Body of pancreas (tissue), 4 donors: ENCODE results near the gene GAB2. TPM values are rescaled to one million over a fixed set of nuclear protein-coding genes. Genes with fewer than 3 reads are reported as not detected.

ENCODE experiments used
- ATAC-seq: fragments of 150-250 bp; one replicate; pipeline ENCODE4 v1.9.1; 2016
- DNase-seq, 4 donors: peaks; one replicate each; pipeline ENCODE4 v3.0.0-alpha.2; 2019
- H3K27ac ChIP-seq, 4 donors: fragments of 200-600 bp; sonication (generic); 1 replicate in 3 of 4; 2 replicates in 1 of 4; pipeline versions ENCODE4 v1.5.1 to v1.6.1; 2016 to 2019; ENCODE audit warnings: mild to moderate bottlenecking in 1 of 4, mixed read lengths in 1 of 4, moderate library complexity in 1 of 4
- H3K27me3 ChIP-seq, 2 donors: fragments of 200-600 bp; sonication (generic); one replicate each; pipeline ENCODE4 v1.6.0; 2016; ENCODE audit warnings: mild to moderate bottlenecking in 1 of 2
- H3K36me3 ChIP-seq, 2 donors: fragments of 200-600 bp; sonication (generic); replicated peaks in 1 of 2; 2 replicates each; pipeline ENCODE4 v1.5.1; 2016; ENCODE audit warnings: low read depth in 2 of 2; ENCODE audit not compliant: insufficient read depth in 1 of 2
- H3K4me1 ChIP-seq: fragments of 200-600 bp; sonication (generic); one replicate; pipeline ENCODE4 v1.6.0; 2016
- H3K4me3 ChIP-seq, 2 donors: fragments of 200-600 bp; sonication (generic); 1 replicate in 1 of 2; 2 replicates in 1 of 2; pipeline ENCODE4 v1.5.1; 2016 to 2019
- H3K9me3 ChIP-seq, 3 donors: fragments of 200-600 bp; sonication (generic); 1 replicate in 2 of 3; 2 replicates in 1 of 3; pipeline ENCODE4 v1.5.1; 2016
- CTCF ChIP-seq, 7 experiments: fragments of 450-650 bp in 4 of 7; fragments of 200-600 bp in 3 of 7; sonication (generic) in 3 of 7; IDR thresholded peaks; one replicate each; pipeline ENCODE4 v1.5.1; 2016 to 2019; ENCODE audit warnings: antibody characterized with exemption in 7 of 7
- POLR2A ChIP-seq, 3 donors: fragments of 450-650 bp; IDR thresholded peaks; one replicate each; pipeline ENCODE4 v1.6.1; 2016; ENCODE audit warnings: antibody characterized with exemption in 3 of 3, mild to moderate bottlenecking in 2 of 3
- WGBS, 2 donors: methylation state at CpG; one replicate each; pipeline ENCODE4 v1.1.5; 2017; 5-methylcytosine and 5-hydroxymethylcytosine counted together
- intact Hi-C: fragments of 100-400 bp; cut with DNase I; formaldehyde crosslinking; loops from one replicate; pipeline ENCODE4 v1.15.1; 2023
- total RNA-seq, 2 donors: library from RNA; depleted of rRNA; stranded (reverse); fragments of >200 nt; gene quantifications; one replicate each; pipeline ENCODE4 v1.1.0, GENCODE V29; 2016

Gene GAB2
- total RNA-seq, 2 donors from 2014 or later, result 6.9 to 16.9 TPM

DNA sequence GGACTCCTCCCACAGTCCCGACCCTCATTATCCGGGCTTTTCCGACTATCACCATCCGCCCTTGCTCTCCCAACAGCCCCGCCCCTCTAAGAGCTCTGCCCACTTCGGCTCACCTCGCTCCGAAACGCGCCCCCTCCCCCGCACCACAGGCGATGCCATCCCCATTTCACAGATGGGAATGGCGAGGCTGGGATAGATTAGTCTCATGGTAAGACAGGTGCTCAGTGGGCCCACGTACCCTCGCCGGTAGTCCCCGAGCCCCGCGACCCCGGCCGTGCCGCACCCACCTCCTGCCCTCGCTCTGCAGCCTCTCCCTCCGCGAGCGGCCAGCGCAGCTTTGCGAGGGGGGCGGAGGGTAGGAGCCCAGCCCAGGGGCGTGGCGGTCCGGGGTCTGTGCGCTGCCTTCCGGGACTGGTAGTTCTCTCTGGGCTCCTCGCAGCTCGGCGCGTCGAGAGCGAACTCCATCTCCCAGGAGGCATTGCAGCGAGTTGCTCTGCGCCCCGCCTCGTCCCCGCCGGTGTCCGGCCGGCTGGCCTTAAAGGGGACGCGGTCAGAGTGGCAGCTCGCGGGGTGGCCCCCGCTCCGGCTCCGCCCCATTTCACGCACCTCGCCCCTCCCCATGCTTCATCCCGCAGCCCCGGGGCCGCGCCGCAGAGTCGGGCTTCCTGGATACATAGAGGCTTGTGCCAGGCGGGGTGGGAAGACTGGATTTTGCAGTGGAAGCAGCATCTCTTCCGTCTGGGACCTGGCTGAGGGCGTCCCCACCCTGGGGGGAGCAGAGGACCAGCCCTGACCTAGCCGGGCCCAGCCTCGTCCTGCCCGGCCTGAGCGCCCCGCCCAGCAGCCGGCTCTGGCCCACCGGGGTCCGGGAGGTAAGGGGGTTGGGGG is 229.1 kb downstream of the GAB2 start, which contains the start of the genes KCTD21 and USP35:
TSS of gene KCTD21 (minus strand) at position 341 of the 888 bp plus-strand sequence. CDS start 14,072 bp downstream, outside the sequence.
TSS of gene USP35 (plus strand) at position 634 of the 888 bp plus-strand sequence. CDS start 7,327 bp downstream, outside the sequence.
- peak within 1 kb of the TSS; percentile 32 to 79 (median 58) for H3K27ac ChIP-seq
- no peak for TF ChIP-seq CTCF (IDR thresholded peaks at IDR 0.05)
- TF ChIP-seq POLR2A (IDR thresholded peaks at IDR 0.05), result peak in 2 of 3 donors; percentile 62 to 70
- peak within 1 kb of the TSS; percentile 96 for H3K4me3 ChIP-seq
- H3K4me1 ChIP-seq, result peaks cover 53% of the 10 kb centered on the region
- ATAC-seq (peak; percentile 93), DNase-seq (peak; percentile 96 to 98 (median 96))
- no peaks in the 10 kb centered on the region for H3K36me3 ChIP-seq
- no peaks in the 10 kb centered on the region for H3K27me3 ChIP-seq
- H3K9me3 ChIP-seq, result no peaks in the 10 kb centered on the region
- WGBS, 2 donors, result 1% methylated on average over 20 to 61 of the region's 74 CpGs
- intact Hi-C loops, result no loop called here

DNA sequence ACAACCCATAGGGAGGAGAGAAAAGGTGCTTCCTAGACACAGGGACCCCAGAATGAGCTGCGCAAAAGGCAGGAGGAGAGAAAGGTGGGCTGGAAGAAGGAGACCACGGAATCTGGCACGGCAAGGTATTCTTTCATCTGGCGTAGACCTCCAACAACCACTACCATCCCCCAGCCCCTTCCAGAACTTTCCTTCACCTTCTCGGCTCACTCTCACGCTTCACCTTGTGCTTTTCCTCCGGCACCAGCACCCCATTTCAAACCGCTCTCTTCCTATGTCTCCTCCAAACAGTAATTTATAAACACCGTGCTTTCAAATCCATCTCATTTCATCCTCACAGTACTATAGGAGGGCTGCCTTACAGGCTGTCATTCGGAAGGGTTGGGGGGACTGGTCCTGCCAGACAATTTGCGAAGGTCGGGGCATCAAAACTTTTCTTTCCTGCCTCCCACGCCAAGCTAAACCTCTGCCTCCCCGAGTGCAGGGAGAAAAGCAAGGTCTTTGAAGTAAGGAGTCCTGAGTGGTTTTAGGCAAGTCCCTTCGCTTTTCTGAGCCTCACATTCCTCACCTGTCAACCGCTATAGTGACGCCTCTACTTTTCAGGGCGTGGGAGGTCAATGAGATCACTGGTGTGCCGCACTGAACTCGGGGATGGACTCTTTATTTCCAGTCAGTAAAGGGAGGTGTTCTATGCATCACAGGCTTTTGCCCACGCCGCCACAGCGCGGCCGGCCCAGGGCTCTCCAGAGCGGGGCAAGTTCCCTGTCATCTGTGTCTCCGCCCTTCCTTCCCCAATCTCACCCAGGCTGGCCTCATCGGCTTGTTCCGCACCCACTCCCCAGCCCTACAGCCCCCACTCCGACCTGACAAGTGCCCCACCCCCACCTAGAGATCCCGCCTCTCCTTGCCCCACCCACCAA is 230.0 kb downstream of the GAB2 start:
- 14 to 19% methylated on average over 28 to 31 of the region's 31 CpGs for WGBS, 2 donors
- intact Hi-C loops, result no loop called here
- Histone ChIP-seq H3K4me3 (peak overlapping the region; percentile 96), H3K4me1 (peaks cover 46% of the 10 kb centered on the region), H3K27me3 (no peaks in the 10 kb centered on the region), H3K27ac (peak overlapping the region in 3 of 4 donors; percentile 20 to 79 (median 78)), H3K9me3 (no peaks in the 10 kb centered on the region), H3K36me3 (no peaks in the 10 kb centered on the region)
- TF ChIP-seq POLR2A (IDR thresholded peaks at IDR 0.05), result no peak
- TF ChIP-seq CTCF (IDR thresholded peaks at IDR 0.05), result no peak
- no peak for DNase-seq
- ATAC-seq, result peak; percentile 7

- WGBS, 2 donors, result 64 to 84% methylated on average over 2 of the region's 2 CpGs
- Histone ChIP-seq H3K9me3 (no peaks in the 10 kb centered on the region), H3K27me3 (no peaks in the 10 kb centered on the region), H3K27ac (no peak overlapping the region), H3K4me1 (no peaks in the 10 kb centered on the region), H3K36me3 (no peaks in the 10 kb centered on the region), H3K4me3 (no peak overlapping the region)
- DNase-seq (no peak), ATAC-seq (no peak)
- intact Hi-C loops, result no loop called here
- TF ChIP-seq CTCF (IDR thresholded peaks at IDR 0.05) (no peak), POLR2A (IDR thresholded peaks at IDR 0.05) (no peak)
Observed at GRCh38 chr11:78181185-78181584, 236.4 kb downstream of the GAB2 start.

GRCh38 chr11:78180751-78181150 is 236.9 kb downstream of the GAB2 start:
- no peaks in the 10 kb centered on the region for H3K27me3 ChIP-seq
- TF ChIP-seq CTCF (IDR thresholded peaks at IDR 0.05) (no peak), POLR2A (IDR thresholded peaks at IDR 0.05) (no peak)
- H3K4me3 ChIP-seq, result no peak overlapping the region
- H3K27ac ChIP-seq, result no peak overlapping the region
- DNase-seq (no peak), ATAC-seq (no peak)
- H3K9me3 ChIP-seq, result no peaks in the 10 kb centered on the region
- WGBS, 2 donors, result 89 to 98% methylated on average over 4 of the region's 4 CpGs
- intact Hi-C loops, result no loop called here
- no peaks in the 10 kb centered on the region for H3K36me3 ChIP-seq
- H3K4me1 ChIP-seq, result no peaks in the 10 kb centered on the region
